H1 (cell line): ENCODE results near the gene CDS2. TPM values are rescaled to one million over a fixed set of nuclear protein-coding genes. Genes with fewer than 3 reads are reported as not detected.

Source experiments
- RAD21 ChIP-seq, 2 experiments: IDR thresholded peaks in 1 of 2; conservative IDR thresholded peaks in 1 of 2; 2 replicates each; pipeline ENCODE4 v1.6.1; 2011; ENCODE audit warnings: low read depth in 2 of 2, low read length in 2 of 2, improper control_type of control experiment in 1 of 2, inconsistent platforms in 1 of 2, mild to moderate bottlenecking in 1 of 2, moderate library complexity in 1 of 2
- polyA plus RNA-seq, 7 experiments: library from polyadenylated mRNA; depleted of rRNA in 3 of 7; stranded (reverse) in 5 of 7; unstranded in 2 of 7; fragments of >200 nt in 5 of 7; fragments of 200-250 nt in 2 of 7; gene quantifications; 1 replicate in 5 of 7; 2 replicates in 1 of 7; 4 replicates in 1 of 7; pipeline versions ENCODE4 v1.2.1 to v1.2.3, GENCODE V29; 2011 to 2013; ENCODE audit warnings: missing spikeins in 2 of 7, mixed read lengths in 2 of 7
- total RNA-seq: library from RNA; stranded (reverse); fragmentation: NEBNext Ultra II Directional; extraction: Animal tissue kit (Norgen Biotek cat#: 25700); gene quantifications from 2 replicates; pipeline ENCODE4 v1.2.1, GENCODE V29; 2021

Gene CDS2
- total and polyA plus RNA-seq, 2 of the 8 experiments (the other 6 are each of a cell fraction or from before 2014, with no cell fraction given), result 54.0 to 56.2 TPM

DNA sequence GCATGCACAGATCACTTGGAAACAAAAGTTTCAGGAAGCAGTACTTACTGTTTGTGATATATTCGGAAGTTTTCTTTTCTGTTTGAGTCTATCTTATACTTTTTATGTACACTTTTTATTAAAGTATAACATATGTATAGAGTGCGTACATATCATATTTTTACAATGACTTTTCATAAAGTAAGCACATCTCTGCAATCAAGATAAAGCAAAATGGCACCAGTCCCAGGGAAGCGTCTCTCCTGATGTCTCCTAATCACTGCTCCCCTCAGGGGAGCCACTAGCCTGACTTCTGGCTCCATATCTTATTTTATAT is 26.3 kb downstream of the CDS2 start (continued):
- no peak for TF ChIP-seq RAD21 (IDR thresholded peaks at IDR 0.05 in 1 of 2, conservative IDR thresholded peaks at IDR 0.05 in 1 of 2; ENCODE audit: low read depth in 2 of 2, low read length in 2 of 2)
- TF ChIP-seq, all 59 proteins: peak for 0
